Measurements from ENCODE around the gene SLC4A1. TPM values are rescaled to one million over a fixed set of nuclear protein-coding genes. Genes with fewer than 3 reads are reported as not detected.

Gene SLC4A1
- total RNA-seq, 1 donor: not detected

DNA sequence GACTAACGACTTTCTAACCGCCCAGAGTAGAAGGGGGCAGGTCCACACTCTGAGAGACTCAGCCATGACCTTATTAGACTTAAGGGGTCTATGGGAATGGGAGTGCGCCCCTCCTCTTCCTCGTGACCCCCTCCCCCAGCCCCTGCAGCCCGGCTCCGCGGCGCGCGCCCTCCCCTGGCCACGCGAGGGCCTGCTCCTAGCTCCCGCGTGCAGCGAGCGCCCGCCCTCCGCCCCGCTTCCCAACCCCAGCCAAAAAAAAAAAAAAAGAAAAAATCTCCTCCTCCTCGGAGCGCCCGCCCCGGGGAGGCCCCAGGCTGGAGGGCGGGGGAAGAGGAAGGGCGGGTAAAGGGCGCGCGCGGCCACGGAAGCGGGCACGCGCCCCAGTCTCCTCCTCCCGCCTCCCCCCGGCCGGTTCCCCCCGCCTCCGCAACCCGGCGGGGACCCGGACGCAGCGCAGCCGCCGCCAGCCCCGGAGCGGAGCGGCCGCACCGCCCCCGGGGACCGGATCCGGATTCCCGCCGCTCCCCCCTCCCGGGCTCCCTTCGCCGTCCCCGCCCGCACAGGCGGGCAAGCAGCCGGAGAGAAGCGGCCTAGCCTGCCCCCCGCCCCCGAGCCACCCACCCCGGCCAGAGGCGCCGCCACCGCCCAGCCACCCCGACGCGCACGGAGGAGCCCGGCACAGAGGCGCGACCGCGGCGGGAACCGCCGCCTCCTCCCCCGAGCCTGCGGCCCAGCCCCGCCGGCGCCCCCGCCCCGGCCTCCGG, 49.4 kb downstream of the SLC4A1 start:
- H3K4me3 ChIP-seq (ENCODE audit: low read depth, low read length): peak overlapping the region; percentile 86
- TF ChIP-seq, protein P1, sequence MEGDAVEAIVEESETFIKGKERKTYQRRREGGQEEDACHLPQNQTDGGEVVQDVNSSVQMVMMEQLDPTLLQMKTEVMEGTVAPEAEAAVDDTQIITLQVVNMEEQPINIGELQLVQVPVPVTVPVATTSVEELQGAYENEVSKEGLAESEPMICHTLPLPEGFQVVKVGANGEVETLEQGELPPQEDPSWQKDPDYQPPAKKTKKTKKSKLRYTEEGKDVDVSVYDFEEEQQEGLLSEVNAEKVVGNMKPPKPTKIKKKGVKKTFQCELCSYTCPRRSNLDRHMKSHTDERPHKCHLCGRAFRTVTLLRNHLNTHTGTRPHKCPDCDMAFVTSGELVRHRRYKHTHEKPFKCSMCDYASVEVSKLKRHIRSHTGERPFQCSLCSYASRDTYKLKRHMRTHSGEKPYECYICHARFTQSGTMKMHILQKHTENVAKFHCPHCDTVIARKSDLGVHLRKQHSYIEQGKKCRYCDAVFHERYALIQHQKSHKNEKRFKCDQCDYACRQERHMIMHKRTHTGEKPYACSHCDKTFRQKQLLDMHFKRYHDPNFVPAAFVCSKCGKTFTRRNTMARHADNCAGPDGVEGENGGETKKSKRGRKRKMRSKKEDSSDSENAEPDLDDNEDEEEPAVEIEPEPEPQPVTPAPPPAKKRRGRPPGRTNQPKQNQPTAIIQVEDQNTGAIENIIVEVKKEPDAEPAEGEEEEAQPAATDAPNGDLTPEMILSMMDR (IDR thresholded peaks at IDR 0.05; ENCODE audit: insufficient read depth, low read depth, low read length): peak; percentile 56
- peak; percentile 92 for DNase-seq (ENCODE audit: low read depth)

- peak overlapping the region; percentile 64 for H3K4me3 ChIP-seq (ENCODE audit: low read depth, low read length)
- no peak for DNase-seq (ENCODE audit: low read depth)
- TF ChIP-seq, protein P1 (IDR thresholded peaks at IDR 0.05; ENCODE audit: insufficient read depth, low read depth, low read length): no peak
Measured at GRCh38 chr17:44217738-44218343, 50.1 kb downstream of the SLC4A1 start.

DNA sequence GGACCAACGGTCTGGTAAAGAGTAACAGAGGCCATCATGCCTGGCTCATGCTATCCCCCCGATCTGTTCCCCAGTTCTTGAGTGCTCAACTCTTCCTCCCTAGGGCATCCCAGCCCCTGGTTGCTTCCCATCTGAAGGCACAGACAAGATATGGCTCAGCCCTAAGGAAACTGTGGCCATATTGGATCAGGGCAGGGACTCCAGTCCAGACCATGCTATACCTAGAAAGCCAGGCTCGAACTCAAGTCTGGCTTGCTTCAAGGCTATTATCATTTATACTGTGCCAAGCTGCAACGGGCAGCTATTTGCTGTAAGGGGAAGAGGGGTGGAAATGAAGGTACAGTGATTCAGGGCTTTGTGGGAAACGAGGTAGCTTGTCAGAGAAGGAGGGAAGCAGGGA, 51.2 kb downstream of the SLC4A1 start:
- no peak overlapping the region for H3K4me3 ChIP-seq (ENCODE audit: low read depth, low read length)
- TF ChIP-seq, protein P1 (IDR thresholded peaks at IDR 0.05; ENCODE audit: insufficient read depth, low read depth, low read length): no peak
- DNase-seq (ENCODE audit: low read depth): no peak

GRCh38 chr17:44216173-44216572, 51.8 kb downstream of the SLC4A1 start:
- DNase-seq (ENCODE audit: low read depth): no peak
- no peak overlapping the region for H3K4me3 ChIP-seq (ENCODE audit: low read depth, low read length)
- TF ChIP-seq, protein P1 (IDR thresholded peaks at IDR 0.05; ENCODE audit: insufficient read depth, low read depth, low read length): no peak

DNA sequence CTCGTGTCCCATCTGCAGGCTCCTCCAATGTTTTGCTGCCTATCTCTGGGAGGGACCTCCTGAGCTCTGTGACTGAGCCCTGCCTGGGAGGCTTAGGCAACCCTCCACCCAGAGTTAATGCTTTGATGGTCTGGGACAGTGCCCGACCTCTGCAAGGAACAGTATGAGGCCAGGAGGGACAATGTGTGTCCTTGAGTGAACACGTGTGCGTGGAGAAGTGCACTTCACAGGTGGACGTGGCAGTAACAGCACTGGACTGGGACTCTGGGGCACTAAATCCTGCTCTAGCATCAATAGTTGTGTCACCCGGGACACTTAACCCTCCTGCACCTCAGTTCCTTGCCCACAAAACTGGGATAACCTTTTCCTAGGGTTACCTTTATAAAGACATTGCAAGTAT, 53.0 kb downstream of the SLC4A1 start:
- no peak overlapping the region for H3K4me3 ChIP-seq (ENCODE audit: low read depth, low read length)
- no peak for DNase-seq (ENCODE audit: low read depth)
- TF ChIP-seq, protein P1 (IDR thresholded peaks at IDR 0.05; ENCODE audit: insufficient read depth, low read depth, low read length): no peak

DNA sequence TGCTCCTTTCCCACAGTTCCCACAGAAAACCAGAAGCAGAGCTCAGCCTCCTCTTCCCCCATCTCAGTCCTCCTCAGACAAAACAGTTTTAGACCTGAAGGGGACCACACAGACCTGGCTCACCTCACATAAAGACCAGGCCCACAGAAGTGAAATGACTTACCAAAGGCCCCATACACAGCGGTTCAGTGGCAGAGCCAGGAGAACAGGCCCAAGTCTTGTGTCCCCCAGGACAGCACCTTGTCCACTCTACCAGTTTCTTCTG, 53.8 kb downstream of the SLC4A1 start:
- H3K4me3 ChIP-seq (ENCODE audit: low read depth, low read length): no peak overlapping the region
- TF ChIP-seq, protein P1 (IDR thresholded peaks at IDR 0.05; ENCODE audit: insufficient read depth, low read depth, low read length): no peak
- DNase-seq (ENCODE audit: low read depth): no peak

All from fibroblast of villous mesenchyme (primary cell).